ENCODE data around the gene FAM174C. TPM values are rescaled to one million over a fixed set of nuclear protein-coding genes. Genes with fewer than 3 reads are reported as not detected.
A peak's percentile ranks its signal among the peaks of the same experiment; 100 is the strongest.

FAM174C gene
- total and polyA plus RNA-seq, 10 donors: 35.8 to 134 (median 46.6) TPM

DNA sequence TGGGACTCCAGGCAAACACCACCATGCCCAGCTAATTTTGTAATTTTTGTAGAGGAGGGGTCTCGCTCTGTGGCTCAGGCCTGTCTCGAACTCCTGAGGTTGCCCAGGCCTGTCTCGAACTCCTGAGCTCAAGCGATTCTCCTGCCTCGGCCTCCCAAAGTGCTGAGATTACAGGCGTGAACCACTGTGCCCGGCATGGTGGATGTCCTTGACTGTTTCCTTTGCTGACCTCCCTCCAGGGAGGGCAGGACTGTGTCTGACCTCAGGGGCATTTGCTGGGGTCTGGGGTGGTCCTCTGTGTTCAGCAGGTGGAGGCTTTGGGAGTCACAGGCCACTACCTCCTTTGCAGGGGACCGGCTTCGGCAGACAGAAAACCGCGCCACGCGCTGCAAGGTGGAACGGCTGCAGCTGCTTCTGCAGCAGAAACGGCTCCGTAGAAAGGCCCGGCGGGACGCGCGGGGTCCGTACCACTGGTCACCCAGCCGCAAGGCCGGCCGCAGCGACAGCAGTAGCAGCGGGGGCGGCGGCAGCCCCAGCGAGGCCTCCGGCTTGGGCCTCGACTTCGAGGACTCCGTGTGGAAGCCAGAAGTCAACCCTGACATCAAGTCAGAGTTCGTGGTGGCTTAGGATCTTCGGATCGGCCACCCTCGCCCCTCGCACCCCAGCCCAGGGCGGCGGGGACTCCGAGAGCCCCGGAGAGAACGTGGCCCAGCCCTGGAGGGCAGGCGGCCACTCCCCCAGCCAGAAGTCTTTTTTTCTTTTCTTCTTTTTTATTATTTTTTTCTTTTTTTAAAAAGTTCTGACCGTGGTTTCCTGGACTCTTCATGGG, 18.5 kb upstream of the FAM174C start:
- WGBS, 5 donors: 72 to 84% (median 76%) methylated on average over 25 to 46 of the region's 46 CpGs
- Histone ChIP-seq H3K27ac (peak overlapping the region; percentile 63 to 100 (median 99)), H3K4me3 (peak overlapping the region in 2 of 8 donors; percentile 1 to 43)

DNA sequence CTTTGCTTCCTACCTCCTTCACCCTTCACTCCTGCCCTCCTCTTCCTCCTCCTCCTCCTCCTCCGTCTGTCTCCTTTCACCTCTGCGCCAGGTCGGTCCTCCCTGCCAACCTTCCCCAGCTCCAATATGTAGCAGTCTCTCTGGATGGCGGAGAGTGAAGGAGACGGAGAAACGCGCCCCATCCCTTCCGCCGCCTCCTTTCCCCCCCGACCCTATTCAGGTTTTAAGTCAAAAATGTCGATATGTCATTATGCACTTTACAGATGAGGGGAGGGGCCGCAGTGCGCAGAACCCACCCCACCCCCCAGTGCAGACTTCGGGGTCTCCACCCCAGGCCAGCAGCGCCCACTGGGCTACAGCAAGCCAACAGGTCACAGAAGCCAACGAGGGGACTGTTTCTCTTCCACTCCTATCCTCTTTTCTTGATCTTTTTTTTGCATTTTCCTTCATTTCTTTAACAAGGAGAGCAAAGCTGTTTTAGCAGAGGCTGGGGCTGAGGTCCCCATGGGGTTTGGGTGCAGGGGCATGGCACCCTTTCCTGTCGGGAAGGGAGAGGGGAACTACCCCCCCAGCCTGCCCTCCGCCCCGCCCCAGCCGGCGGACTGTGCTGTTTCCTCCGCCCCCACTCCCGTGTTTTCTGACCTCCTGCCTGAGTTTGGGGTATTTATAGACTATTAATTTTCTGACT, 17.7 kb upstream of the FAM174C start:
- no peaks in the 10 kb centered on the region for H3K9me3 ChIP-seq
- peaks cover 8 to 57% (median 48%) of the 10 kb centered on the region in 6 donors for H3K36me3 ChIP-seq
- H3K4me3 ChIP-seq: peak overlapping the region in 4 of 8 donors; percentile 7 to 78 (median 36)
- peaks cover 85 to 100% (median 97%) of the 10 kb centered on the region in 6 donors for H3K4me1 ChIP-seq
- intact Hi-C loops (cut with DNase I; ENCODE audit: low total_unique reads): no loop called here
- peak; percentile 84 for DNase-seq
- WGBS, 5 donors: 48 to 57% (median 50%) methylated on average over 21 to 23 of the region's 23 CpGs
- peak overlapping the region; percentile 93 to 100 (median 99) for H3K27ac ChIP-seq
- no peaks in the 10 kb centered on the region for H3K27me3 ChIP-seq (replicated peaks in 1 of 7)
- TF ChIP-seq POLR2AphosphoS5 (IDR thresholded peaks at IDR 0.05): peak in 2 of 3 donors; percentile 11 to 73
- TF ChIP-seq, protein P1, sequence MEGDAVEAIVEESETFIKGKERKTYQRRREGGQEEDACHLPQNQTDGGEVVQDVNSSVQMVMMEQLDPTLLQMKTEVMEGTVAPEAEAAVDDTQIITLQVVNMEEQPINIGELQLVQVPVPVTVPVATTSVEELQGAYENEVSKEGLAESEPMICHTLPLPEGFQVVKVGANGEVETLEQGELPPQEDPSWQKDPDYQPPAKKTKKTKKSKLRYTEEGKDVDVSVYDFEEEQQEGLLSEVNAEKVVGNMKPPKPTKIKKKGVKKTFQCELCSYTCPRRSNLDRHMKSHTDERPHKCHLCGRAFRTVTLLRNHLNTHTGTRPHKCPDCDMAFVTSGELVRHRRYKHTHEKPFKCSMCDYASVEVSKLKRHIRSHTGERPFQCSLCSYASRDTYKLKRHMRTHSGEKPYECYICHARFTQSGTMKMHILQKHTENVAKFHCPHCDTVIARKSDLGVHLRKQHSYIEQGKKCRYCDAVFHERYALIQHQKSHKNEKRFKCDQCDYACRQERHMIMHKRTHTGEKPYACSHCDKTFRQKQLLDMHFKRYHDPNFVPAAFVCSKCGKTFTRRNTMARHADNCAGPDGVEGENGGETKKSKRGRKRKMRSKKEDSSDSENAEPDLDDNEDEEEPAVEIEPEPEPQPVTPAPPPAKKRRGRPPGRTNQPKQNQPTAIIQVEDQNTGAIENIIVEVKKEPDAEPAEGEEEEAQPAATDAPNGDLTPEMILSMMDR (IDR thresholded peaks at IDR 0.05 in 8 of 11, conservative IDR thresholded peaks at IDR 0.05 in 3 of 11): no peak

More for the DNA sequence above, 18.5 kb upstream of the FAM174C start:
- intact Hi-C loops (cut with DNase I; ENCODE audit: low total_unique reads): no loop called here
- peak; percentile 50 to 88 (median 56) for TF ChIP-seq POLR2AphosphoS5 (IDR thresholded peaks at IDR 0.05)
- TF ChIP-seq, protein P1 (IDR thresholded peaks at IDR 0.05 in 8 of 11, conservative IDR thresholded peaks at IDR 0.05 in 3 of 11): no peak
- H3K27me3 ChIP-seq (replicated peaks in 1 of 7): no peaks in the 10 kb centered on the region
- H3K36me3 ChIP-seq: peaks cover 8 to 64% (median 50%) of the 10 kb centered on the region in 6 donors
- H3K4me1 ChIP-seq: peaks cover 77 to 100% (median 97%) of the 10 kb centered on the region in 6 donors
- peak; percentile 84 for DNase-seq
- no peaks in the 10 kb centered on the region for H3K9me3 ChIP-seq

DNA sequence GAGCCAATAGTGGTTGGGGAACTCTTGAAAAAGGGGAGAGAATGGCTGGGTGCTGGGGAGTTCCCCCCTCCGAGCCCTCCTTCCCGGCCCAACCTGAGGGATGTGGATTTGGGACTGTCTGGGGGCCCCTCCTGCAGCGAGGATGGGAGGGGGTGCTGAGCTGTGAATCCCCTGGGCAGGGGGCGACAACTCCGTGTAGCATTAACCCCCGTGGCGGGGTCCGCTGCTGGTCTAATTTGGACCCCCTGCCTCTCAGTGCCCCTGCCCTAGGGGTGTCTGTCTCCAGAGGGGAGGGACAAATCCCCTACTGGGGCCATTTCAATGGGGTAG, 17.2 kb upstream of the FAM174C start:
- H3K4me1 ChIP-seq: peaks cover 88 to 100% (median 98%) of the 10 kb centered on the region in 6 donors
- peak overlapping the region in 4 of 8 donors; percentile 7 to 78 (median 36) for H3K4me3 ChIP-seq
- intact Hi-C loops (cut with DNase I; ENCODE audit: low total_unique reads): no loop called here
- no peaks in the 10 kb centered on the region for H3K27me3 ChIP-seq (replicated peaks in 1 of 7)
- DNase-seq: peak; percentile 84
- WGBS, 5 donors: 53 to 78% (median 64%) methylated on average over 8 of the region's 8 CpGs
- H3K36me3 ChIP-seq: peaks cover 8 to 57% (median 48%) of the 10 kb centered on the region in 6 donors
- H3K27ac ChIP-seq: peak overlapping the region; percentile 93 to 100 (median 99)
- no peak for TF ChIP-seq POLR2A (IDR thresholded peaks at IDR 0.05)
- TF ChIP-seq, protein P1 (IDR thresholded peaks at IDR 0.05 in 8 of 11, conservative IDR thresholded peaks at IDR 0.05 in 3 of 11): no peak
- TF ChIP-seq POLR2AphosphoS5 (IDR thresholded peaks at IDR 0.05): peak; percentile 25 to 50 (median 43)
- no peaks in the 10 kb centered on the region for H3K9me3 ChIP-seq

All from spleen (tissue), 11 donors.